Neural crest cell (in vitro differentiated cells): ENCODE measurements around the gene FGFR1OP2. TPM values are rescaled to one million over a fixed set of nuclear protein-coding genes. Genes with fewer than 3 reads are reported as not detected.
"Not testable (repeated sequence)": the region's sequence is repeated elsewhere in the genome, so short reads cannot be mapped to it uniquely, and the experiment has no call there.

ENCODE experiments used
- DNase-seq: peaks from one replicate; pipeline ENCODE4 v3.0.0; 2021; ENCODE audit warnings: low read depth, mixed read lengths, low spot score
- H3K27ac Mint-ChIP-seq: one replicate; pipeline ENCODE4 v1.8.0; 2021; ENCODE audit warnings: mild to moderate bottlenecking, mixed read lengths; ENCODE audit not compliant: unreplicated experiment
- H3K27me3 Mint-ChIP-seq: 2 replicates; pipeline ENCODE4 v1.8.0; 2021; ENCODE audit warnings: low read depth, mild to moderate bottlenecking, mixed read lengths
- H3K36me3 Mint-ChIP-seq: 2 replicates; pipeline ENCODE4 v1.8.0; 2021; ENCODE audit warnings: low read depth, mild to moderate bottlenecking, mixed read lengths
- H3K4me1 Mint-ChIP-seq: 2 replicates; pipeline ENCODE4 v1.8.0; 2021; ENCODE audit warnings: mixed read lengths
- H3K4me3 Mint-ChIP-seq: one replicate; pipeline ENCODE4 v1.8.0; 2021; ENCODE audit warnings: mild to moderate bottlenecking, mixed read lengths
- H3K9me3 Mint-ChIP-seq: 2 replicates; pipeline ENCODE4 v1.8.0; 2021; ENCODE audit warnings: mixed read lengths
- total RNA-seq: library from RNA; stranded (reverse); gene quantifications from 2 replicates; pipeline ENCODE4 v1.2.1, GENCODE V29; 2021
- TF ChIP-seq, protein P1 (sequence below): fragments of 200-600 bp; sonication (generic); conservative IDR thresholded peaks from 2 replicates; pipeline ENCODE4 v1.5.0; 2021; ENCODE audit warnings: antibody characterized with exemption, mild to moderate bottlenecking

The FGFR1OP2 gene
- total RNA-seq, 1 donor from 2014 or later, result 44.1 TPM

DNA sequence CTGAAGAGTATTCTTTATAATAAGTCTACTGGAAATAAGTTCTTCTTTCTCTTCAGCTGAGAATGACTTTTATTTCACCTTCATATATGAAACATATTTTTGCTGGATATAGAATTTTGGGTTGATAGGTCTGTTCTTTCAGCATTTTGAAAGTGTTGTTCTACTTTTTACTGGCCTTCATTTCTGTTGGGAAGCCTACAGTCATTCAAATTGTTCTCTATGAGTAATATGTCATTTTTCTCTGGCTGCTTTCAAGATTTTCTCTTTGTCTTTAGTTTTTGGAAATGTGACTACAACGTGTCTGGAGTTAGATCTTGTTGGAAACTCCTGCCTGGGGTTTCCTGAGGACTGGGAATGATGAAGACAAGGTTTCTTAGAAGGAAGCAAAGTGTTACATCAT, 10.0 kb downstream of the FGFR1OP2 start:
- Mint-ChIP-seq H3K27ac (no peak overlapping the region), H3K27me3 (no peaks in the 10 kb centered on the region), H3K9me3 (peaks cover 14% of the 10 kb centered on the region), H3K36me3 (peaks cover 26% of the 10 kb centered on the region), H3K4me3 (no peak overlapping the region), H3K4me1 (peaks cover 5% of the 10 kb centered on the region)
- TF ChIP-seq, protein P1, sequence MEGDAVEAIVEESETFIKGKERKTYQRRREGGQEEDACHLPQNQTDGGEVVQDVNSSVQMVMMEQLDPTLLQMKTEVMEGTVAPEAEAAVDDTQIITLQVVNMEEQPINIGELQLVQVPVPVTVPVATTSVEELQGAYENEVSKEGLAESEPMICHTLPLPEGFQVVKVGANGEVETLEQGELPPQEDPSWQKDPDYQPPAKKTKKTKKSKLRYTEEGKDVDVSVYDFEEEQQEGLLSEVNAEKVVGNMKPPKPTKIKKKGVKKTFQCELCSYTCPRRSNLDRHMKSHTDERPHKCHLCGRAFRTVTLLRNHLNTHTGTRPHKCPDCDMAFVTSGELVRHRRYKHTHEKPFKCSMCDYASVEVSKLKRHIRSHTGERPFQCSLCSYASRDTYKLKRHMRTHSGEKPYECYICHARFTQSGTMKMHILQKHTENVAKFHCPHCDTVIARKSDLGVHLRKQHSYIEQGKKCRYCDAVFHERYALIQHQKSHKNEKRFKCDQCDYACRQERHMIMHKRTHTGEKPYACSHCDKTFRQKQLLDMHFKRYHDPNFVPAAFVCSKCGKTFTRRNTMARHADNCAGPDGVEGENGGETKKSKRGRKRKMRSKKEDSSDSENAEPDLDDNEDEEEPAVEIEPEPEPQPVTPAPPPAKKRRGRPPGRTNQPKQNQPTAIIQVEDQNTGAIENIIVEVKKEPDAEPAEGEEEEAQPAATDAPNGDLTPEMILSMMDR, result no peak
- DNase-seq, result no peak

DNA sequence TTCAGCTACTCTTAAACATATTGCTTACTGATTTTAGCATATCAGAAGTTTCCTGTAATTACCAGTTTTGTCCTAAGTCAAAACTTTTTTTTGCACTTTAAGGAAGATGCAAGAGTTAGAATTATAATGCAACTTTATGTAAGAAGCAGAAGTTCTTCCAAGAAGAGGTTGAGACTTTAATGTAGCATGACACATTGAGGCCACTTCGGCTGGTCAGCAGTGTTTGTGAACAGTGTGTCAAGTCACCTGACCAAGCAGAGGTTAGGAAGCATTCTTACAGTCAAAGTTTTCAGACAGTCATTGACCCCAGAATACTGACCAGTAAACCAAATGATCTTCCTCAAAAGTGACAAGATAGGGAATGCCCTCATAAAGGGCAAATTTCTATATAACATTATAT, 15.2 kb downstream of the FGFR1OP2 start:
- peaks cover under 1% of the 10 kb centered on the region for H3K9me3 Mint-ChIP-seq
- H3K27ac Mint-ChIP-seq, result no peak overlapping the region

DNA sequence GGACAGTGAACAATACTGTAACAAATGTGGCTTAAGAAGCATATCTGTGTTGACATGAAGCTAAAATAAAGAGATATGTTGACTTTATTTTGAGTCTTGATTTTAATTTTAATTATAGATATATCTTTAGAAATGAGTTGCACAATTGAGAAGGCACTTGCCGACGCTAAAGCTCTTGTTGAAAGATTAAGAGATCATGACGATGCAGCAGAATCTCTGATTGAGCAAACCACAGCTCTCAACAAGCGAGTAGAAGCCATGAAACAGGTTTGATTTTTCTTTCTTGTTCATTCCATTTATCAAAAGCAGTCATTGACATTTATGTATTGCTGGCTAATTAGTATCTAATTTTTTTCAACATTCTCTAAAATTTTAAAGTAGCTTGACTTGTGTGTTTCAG, 15.8 kb downstream of the FGFR1OP2 start:
- Mint-ChIP-seq H3K9me3 (no peaks in the 10 kb centered on the region), H3K4me3 (no peak overlapping the region), H3K27ac (no peak overlapping the region), H3K4me1 (peaks cover 5% of the 10 kb centered on the region), H3K36me3 (peaks cover 14% of the 10 kb centered on the region), H3K27me3 (no peaks in the 10 kb centered on the region)
- TF ChIP-seq, protein P1, result no peak
- DNase-seq, result no peak

More for the DNA sequence above, 15.2 kb downstream of the FGFR1OP2 start:
- TF ChIP-seq, protein P1, result no peak
- Mint-ChIP-seq H3K36me3 (peaks cover 15% of the 10 kb centered on the region), H3K4me3 (no peak overlapping the region), H3K27me3 (no peaks in the 10 kb centered on the region), H3K4me1 (peaks cover 5% of the 10 kb centered on the region)
- no peak for DNase-seq

DNA sequence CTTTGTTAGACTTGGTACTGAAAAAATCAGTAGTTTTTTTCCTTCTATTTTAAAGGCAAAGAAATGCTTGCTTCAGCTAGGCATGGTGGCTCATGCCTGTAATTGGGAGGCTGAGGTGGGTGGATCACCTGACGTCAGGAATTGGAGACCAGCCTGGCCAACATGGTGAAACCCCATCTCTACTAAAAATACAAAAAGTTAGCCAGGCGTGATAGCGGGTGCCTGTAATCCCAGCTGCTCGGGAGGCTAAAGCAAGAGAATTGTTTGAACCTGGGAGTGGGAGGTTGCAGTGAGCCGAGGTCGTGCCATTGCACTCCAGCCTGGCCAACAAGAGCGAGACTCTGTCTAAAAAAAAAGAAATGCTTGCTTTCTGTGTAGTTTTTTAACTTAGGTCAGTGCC, 23.1 kb downstream of the FGFR1OP2 start:
- H3K27me3 Mint-ChIP-seq, H3K9me3 Mint-ChIP-seq, H3K4me3 Mint-ChIP-seq, H3K4me1 Mint-ChIP-seq, H3K27ac Mint-ChIP-seq, DNase-seq: not testable (repeated sequence)
- peaks cover 14% of the 10 kb centered on the region for H3K36me3 Mint-ChIP-seq

DNA sequence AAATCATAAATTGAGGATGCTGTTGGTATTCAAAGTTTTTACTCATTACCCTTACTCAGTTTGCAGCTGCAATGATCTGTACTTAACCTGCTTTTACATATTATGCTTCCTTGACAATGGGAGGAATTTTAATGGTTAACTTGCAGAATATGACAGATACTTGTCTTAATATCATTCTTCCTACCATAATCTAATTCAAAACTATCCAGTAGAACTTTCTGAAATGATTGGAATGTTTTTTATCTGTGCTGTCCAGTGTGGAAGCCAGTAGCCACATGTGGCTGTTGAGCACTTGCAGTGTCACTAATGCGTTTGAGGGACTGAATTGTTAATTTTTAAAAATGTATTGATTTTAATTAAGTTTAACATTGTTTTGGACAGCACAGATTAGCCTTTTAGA, 23.5 kb downstream of the FGFR1OP2 start:
- no peak overlapping the region for H3K27ac Mint-ChIP-seq
- TF ChIP-seq, protein P1, result no peak
- no peaks in the 10 kb centered on the region for H3K27me3 Mint-ChIP-seq
- no peaks in the 10 kb centered on the region for H3K9me3 Mint-ChIP-seq
- H3K4me1 Mint-ChIP-seq, result no peaks in the 10 kb centered on the region
- DNase-seq, result no peak
- no peak overlapping the region for H3K4me3 Mint-ChIP-seq
- peaks cover 14% of the 10 kb centered on the region for H3K36me3 Mint-ChIP-seq

DNA sequence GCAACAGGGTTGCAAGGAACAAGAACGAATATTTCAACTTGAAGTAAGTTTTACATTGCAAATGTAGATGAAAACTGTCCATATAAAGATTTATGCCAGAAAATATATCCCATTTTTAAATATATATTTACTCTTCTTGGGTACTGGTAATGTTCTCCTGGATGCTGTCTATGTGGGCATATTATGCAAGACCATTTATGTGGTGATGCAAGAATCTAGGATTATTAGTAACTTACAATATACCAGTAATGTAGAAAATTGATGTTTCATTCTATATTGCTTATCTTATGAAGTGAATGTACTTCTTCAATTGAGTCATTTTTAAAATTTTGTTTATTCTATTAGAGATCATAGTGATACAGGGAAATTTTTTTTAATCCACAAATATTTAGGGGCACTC, 25.1 kb downstream of the FGFR1OP2 start:
- Mint-ChIP-seq H3K36me3 (peaks cover 15% of the 10 kb centered on the region), H3K4me1 (no peaks in the 10 kb centered on the region), H3K27me3 (no peaks in the 10 kb centered on the region), H3K27ac (no peak overlapping the region), H3K4me3 (no peak overlapping the region), H3K9me3 (peaks cover 6% of the 10 kb centered on the region)
- DNase-seq, result no peak
- TF ChIP-seq, protein P1, result no peak
